ENCODE data around the gene GPR162. TPM values are rescaled to one million over a fixed set of nuclear protein-coding genes. Genes with fewer than 3 reads are reported as not detected.

The GPR162 gene
- total RNA-seq, 1 experiment from 2014 or later: not detected

GRCh38 chr12:6827437-6827911 lies 5.9 kb downstream of the GPR162 start:
- H3K27ac Mint-ChIP-seq (ENCODE audit: low read depth, unreplicated experiment): no peak overlapping the region
- peaks cover 94% of the 10 kb centered on the region for H3K27me3 Mint-ChIP-seq (ENCODE audit: insufficient read depth, unreplicated experiment)
- no peak for TF ChIP-seq CTCF (IDR thresholded peaks at IDR 0.05; ENCODE audit: unreplicated experiment)
- CTCF ChIA-PET: interaction anchor here (0.5 to 5.1 kb wide), 3 partner anchors 27 to 75 kb away, joined by 3 to 42 read pairs (median 14); partner anchors contain the start of gene MLF2
- H3K36me3 Mint-ChIP-seq (ENCODE audit: insufficient read depth, unreplicated experiment): no peaks in the 10 kb centered on the region
- POLR2A ChIA-PET: interaction anchor here (0.7 kb wide), 1 partner anchor 74 kb away, joined by 3 read pairs; the partner anchor contains the start of gene MLF2
- H3K9me3 Mint-ChIP-seq (ENCODE audit: unreplicated experiment): no peaks in the 10 kb centered on the region
- intact Hi-C loops (cut with micrococcal nuclease): no loop called here
- DNase-seq (ENCODE audit: unreplicated experiment): peak; percentile 87
- peaks cover 29% of the 10 kb centered on the region for H3K4me1 Mint-ChIP-seq (ENCODE audit: insufficient read depth, unreplicated experiment)
- H3K4me3 Mint-ChIP-seq (ENCODE audit: unreplicated experiment): peak overlapping the region; percentile 55
- no TSS peak for BruUV-seq (replicated peaks)

- no peaks in the 10 kb centered on the region for H3K9me3 Mint-ChIP-seq (ENCODE audit: unreplicated experiment)
- BruUV-seq (replicated peaks): no TSS peak
- H3K27me3 Mint-ChIP-seq (ENCODE audit: insufficient read depth, unreplicated experiment): peaks cover 87% of the 10 kb centered on the region
- DNase-seq (ENCODE audit: unreplicated experiment): peak; percentile 40
- intact Hi-C loops (cut with micrococcal nuclease): no loop called here
- H3K36me3 Mint-ChIP-seq (ENCODE audit: insufficient read depth, unreplicated experiment): no peaks in the 10 kb centered on the region
- ChIA-PET CTCF (interaction anchor here (1.1 to 8.7 kb wide), 3 partner anchors 20 to 75 kb away, joined by 4 to 74 read pairs (median 42); partner anchors contain the start of gene MLF2), POLR2A (interaction anchor here (0.6 to 0.7 kb wide), 2 partner anchors 42 to 75 kb away, joined by 3 to 4 read pairs; partner anchors contain the start of gene MLF2)
- peak within 1 kb of the TSS; percentile 77 for H3K4me3 Mint-ChIP-seq (ENCODE audit: unreplicated experiment)
- no peak for TF ChIP-seq CTCF (IDR thresholded peaks at IDR 0.05; ENCODE audit: unreplicated experiment)
- peaks cover 29% of the 10 kb centered on the region for H3K4me1 Mint-ChIP-seq (ENCODE audit: insufficient read depth, unreplicated experiment)
- no peak within 1 kb of the TSS for H3K27ac Mint-ChIP-seq (ENCODE audit: low read depth, unreplicated experiment)
Observed at GRCh38 chr12:6827982-6828780, 6.6 kb downstream of the GPR162 start, which contains the start of gene P3H3. Gene P3H3, plus strand, starts transcription at chr12:6828407. Its CDS starts 34 bp downstream, at chr12:6828441.

GRCh38 chr12:6828781-6829535 lies 7.3 kb downstream of the GPR162 start:
- DNase-seq (ENCODE audit: unreplicated experiment): no peak
- BruUV-seq (replicated peaks): no TSS peak
- ChIA-PET CTCF (interaction anchor here (0.6 to 8.7 kb wide), 4 partner anchors 19 to 93 kb away, joined by 4 to 74 read pairs (median 5); partner anchors contain the start of gene MLF2), POLR2A (interaction anchor here (0.5 to 1.4 kb wide), 5 partner anchors 41 to 223 kb away, joined by 3 to 4 read pairs (median 3); partner anchors contain the start of gene MLF2)
- Mint-ChIP-seq H3K4me3 (ENCODE audit: unreplicated experiment) (peak overlapping the region; percentile 77), H3K27ac (ENCODE audit: low read depth, unreplicated experiment) (no peak overlapping the region), H3K27me3 (ENCODE audit: insufficient read depth, unreplicated experiment) (peaks cover 79% of the 10 kb centered on the region), H3K4me1 (ENCODE audit: insufficient read depth, unreplicated experiment) (peaks cover 29% of the 10 kb centered on the region), H3K36me3 (ENCODE audit: insufficient read depth, unreplicated experiment) (no peaks in the 10 kb centered on the region), H3K9me3 (ENCODE audit: unreplicated experiment) (no peaks in the 10 kb centered on the region)
- intact Hi-C loops (cut with micrococcal nuclease): no loop called here
- no peak for TF ChIP-seq CTCF (IDR thresholded peaks at IDR 0.05; ENCODE audit: unreplicated experiment)
